ENCODE data around the gene RNASEL. TPM values are rescaled to one million over a fixed set of nuclear protein-coding genes. Genes with fewer than 3 reads are reported as not detected.

The RNASEL gene
- total RNA-seq, 2 experiments from 2014 or later = 3.5 to 3.7 TPM

- Histone ChIP-seq H3K27me3 (ENCODE audit: control insufficient read depth in 1 of 2, insufficient read depth in 2 of 2, low read length in 2 of 2) (peaks cover 0 to 2% of the 10 kb centered on the region in 2 experiments), H3K4me3 (ENCODE audit: low read length) (no peak overlapping the region), H3K27ac (ENCODE audit: low read depth in 1 of 2, low read length in 2 of 2) (no peak overlapping the region), H3K4me1 (ENCODE audit: insufficient read depth, low read length) (no peaks in the 10 kb centered on the region), H3K36me3 (ENCODE audit: insufficient read depth, low read length) (no peaks in the 10 kb centered on the region), H3K9me3 (ENCODE audit: control insufficient read depth in 1 of 2, insufficient read depth in 1 of 2, low read length in 2 of 2) (peaks cover 4 to 5% of the 10 kb centered on the region in 2 experiments)
- DNase-seq (no peak), ATAC-seq (ENCODE audit: poor library complexity) (no peak)
- peaks cover 10% of the 10 kb centered on the region for H3K9me3 Mint-ChIP-seq
- TF ChIP-seq, protein P1, sequence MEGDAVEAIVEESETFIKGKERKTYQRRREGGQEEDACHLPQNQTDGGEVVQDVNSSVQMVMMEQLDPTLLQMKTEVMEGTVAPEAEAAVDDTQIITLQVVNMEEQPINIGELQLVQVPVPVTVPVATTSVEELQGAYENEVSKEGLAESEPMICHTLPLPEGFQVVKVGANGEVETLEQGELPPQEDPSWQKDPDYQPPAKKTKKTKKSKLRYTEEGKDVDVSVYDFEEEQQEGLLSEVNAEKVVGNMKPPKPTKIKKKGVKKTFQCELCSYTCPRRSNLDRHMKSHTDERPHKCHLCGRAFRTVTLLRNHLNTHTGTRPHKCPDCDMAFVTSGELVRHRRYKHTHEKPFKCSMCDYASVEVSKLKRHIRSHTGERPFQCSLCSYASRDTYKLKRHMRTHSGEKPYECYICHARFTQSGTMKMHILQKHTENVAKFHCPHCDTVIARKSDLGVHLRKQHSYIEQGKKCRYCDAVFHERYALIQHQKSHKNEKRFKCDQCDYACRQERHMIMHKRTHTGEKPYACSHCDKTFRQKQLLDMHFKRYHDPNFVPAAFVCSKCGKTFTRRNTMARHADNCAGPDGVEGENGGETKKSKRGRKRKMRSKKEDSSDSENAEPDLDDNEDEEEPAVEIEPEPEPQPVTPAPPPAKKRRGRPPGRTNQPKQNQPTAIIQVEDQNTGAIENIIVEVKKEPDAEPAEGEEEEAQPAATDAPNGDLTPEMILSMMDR (IDR thresholded peaks at IDR 0.05) = no peak
- peaks cover 7% of the 10 kb centered on the region for H3K27me3 Mint-ChIP-seq
- CTCF ChIA-PET = no interaction called here
- intact Hi-C loops (cut with DNase I, micrococcal nuclease) = no loop called here
- POLR2A ChIA-PET = no interaction called here
- H3K27ac Mint-ChIP-seq = no peak overlapping the region
- no peaks in the 10 kb centered on the region for H3K36me3 Mint-ChIP-seq (ENCODE audit: low read depth)
- H3K4me1 Mint-ChIP-seq (ENCODE audit: low read depth) = no peaks in the 10 kb centered on the region
- no peak overlapping the region for H3K4me3 Mint-ChIP-seq
These were observed 32.8 kb downstream of the RNASEL start for GRCh38 chr1:182556279-182556678.

DNA sequence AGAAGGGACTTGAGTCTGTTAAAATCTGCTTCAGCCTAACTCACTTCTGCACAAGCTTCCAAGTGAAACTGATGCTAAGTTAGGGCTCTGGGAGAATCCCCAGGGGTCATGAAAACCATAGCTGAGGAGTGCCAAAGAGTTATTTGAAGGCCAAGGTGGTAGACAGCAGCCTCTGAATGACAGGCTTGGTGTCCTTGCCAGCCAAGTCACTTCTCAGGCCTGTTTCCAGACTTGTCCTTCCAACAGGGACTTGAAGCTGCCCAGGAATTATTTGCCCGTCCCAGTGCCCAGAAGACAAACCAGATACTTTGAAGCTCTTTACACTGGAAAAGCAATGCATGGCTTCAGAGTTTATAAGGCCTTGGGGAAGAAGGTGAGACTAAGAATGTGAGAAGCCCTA is 33.6 kb downstream of the RNASEL start:
- Mint-ChIP-seq H3K4me3 (no peak overlapping the region), H3K36me3 (ENCODE audit: low read depth) (no peaks in the 10 kb centered on the region), H3K27me3 (peaks cover 7% of the 10 kb centered on the region), H3K27ac (no peak overlapping the region), H3K9me3 (peaks cover 10% of the 10 kb centered on the region), H3K4me1 (ENCODE audit: low read depth) (no peaks in the 10 kb centered on the region)
- no peak for DNase-seq
- intact Hi-C loops (cut with DNase I, micrococcal nuclease) = no loop called here
- Histone ChIP-seq H3K27me3 (ENCODE audit: control insufficient read depth in 1 of 2, insufficient read depth in 2 of 2, low read length in 2 of 2) (peaks cover 0 to 2% of the 10 kb centered on the region in 2 experiments), H3K27ac (ENCODE audit: low read depth in 1 of 2, low read length in 2 of 2) (no peak overlapping the region), H3K9me3 (ENCODE audit: control insufficient read depth in 1 of 2, insufficient read depth in 1 of 2, low read length in 2 of 2) (peaks cover 4 to 5% of the 10 kb centered on the region in 2 experiments), H3K4me3 (ENCODE audit: low read length) (no peak overlapping the region), H3K4me1 (ENCODE audit: insufficient read depth, low read length) (no peaks in the 10 kb centered on the region), H3K36me3 (ENCODE audit: insufficient read depth, low read length) (no peaks in the 10 kb centered on the region)
- TF ChIP-seq, protein P1 (IDR thresholded peaks at IDR 0.05) = no peak
- no peak for ATAC-seq (ENCODE audit: poor library complexity)
- POLR2A ChIA-PET = no interaction called here
- CTCF ChIA-PET = interaction anchor here (1.3 kb wide), 1 partner anchor 40 kb away, joined by 3 read pairs; no protein-coding TSS in a partner anchor

GRCh38 chr1:182552527-182552926 is 36.5 kb downstream of the RNASEL start:
- POLR2A ChIA-PET = no interaction called here
- peaks cover 16% of the 10 kb centered on the region for H3K27me3 Mint-ChIP-seq
- H3K36me3 Mint-ChIP-seq (ENCODE audit: low read depth) = no peaks in the 10 kb centered on the region
- Histone ChIP-seq H3K27ac (ENCODE audit: low read depth in 1 of 2, low read length in 2 of 2) (no peak overlapping the region), H3K9me3 (ENCODE audit: control insufficient read depth in 1 of 2, insufficient read depth in 1 of 2, low read length in 2 of 2) (peaks cover 4 to 5% of the 10 kb centered on the region in 2 experiments), H3K27me3 (ENCODE audit: control insufficient read depth in 1 of 2, insufficient read depth in 2 of 2, low read length in 2 of 2) (peaks cover 0 to 2% of the 10 kb centered on the region in 2 experiments), H3K36me3 (ENCODE audit: insufficient read depth, low read length) (no peaks in the 10 kb centered on the region), H3K4me1 (ENCODE audit: insufficient read depth, low read length) (no peaks in the 10 kb centered on the region), H3K4me3 (ENCODE audit: low read length) (no peak overlapping the region)
- H3K4me3 Mint-ChIP-seq = no peak overlapping the region
- ATAC-seq (ENCODE audit: poor library complexity) = no peak
- DNase-seq = no peak
- CTCF ChIA-PET = no interaction called here
- intact Hi-C loops (cut with DNase I, micrococcal nuclease) = no loop called here
- no peaks in the 10 kb centered on the region for H3K4me1 Mint-ChIP-seq (ENCODE audit: low read depth)
- no peak overlapping the region for H3K27ac Mint-ChIP-seq
- TF ChIP-seq, protein P1 (IDR thresholded peaks at IDR 0.05) = no peak
- H3K9me3 Mint-ChIP-seq = peaks cover 10% of the 10 kb centered on the region

Data from CD4-positive, alpha-beta T cell (primary cell).